Activated T-cell treated with anti-CD3 and anti-CD28 coated beads, Interleukin-2, amount 50 U/mL, for 1 hour (primary cell): ENCODE results near the gene CABP2.
"Not testable (repeated sequence)": the region's sequence is repeated elsewhere in the genome, so short reads cannot be mapped to it uniquely, and the experiment has no call there.

Experiments used
- DNase-seq: peaks from one replicate; pipeline ENCODE4 v3.0.0-alpha.2; 2020

Gene CABP2

DNA sequence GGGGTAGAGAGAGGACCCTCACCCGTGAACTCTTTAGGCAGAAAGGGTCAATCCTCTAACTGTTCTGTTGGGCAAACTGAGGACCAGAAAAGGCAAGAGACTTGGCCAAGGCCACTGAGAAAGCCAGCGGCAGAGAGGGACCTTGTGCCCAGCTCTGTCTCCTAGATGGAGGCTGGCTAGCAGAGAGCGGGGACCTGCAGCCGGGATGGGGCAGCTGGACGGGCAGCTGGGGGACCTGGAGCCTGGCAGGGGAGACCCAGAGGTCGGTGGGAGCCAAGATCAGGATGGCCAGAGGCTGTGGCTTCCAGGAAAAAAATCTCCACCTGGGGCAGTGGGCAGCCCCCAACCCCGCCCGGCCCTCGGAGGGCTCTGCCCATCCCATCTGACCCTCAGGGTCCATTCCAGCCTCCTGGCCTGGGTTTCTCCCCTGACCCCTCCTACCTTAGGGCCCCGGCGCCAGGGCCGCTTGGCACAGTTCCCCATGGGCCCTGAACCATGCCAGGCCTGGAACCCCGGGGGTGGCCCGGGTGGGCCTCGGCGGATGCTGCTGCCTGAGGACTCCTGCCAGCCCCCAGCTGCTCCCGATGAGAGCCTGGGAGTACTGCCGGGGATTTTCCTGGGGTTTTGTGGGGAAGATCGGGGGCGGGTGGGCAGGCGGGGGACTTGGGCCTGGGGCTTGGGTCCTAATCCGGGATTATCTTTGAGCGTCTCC lies at the start of gene CABP2:
Gene CABP2, minus strand, starts transcription at position 603 of the 712 bp plus-strand sequence. Its CDS starts 120 bp downstream, at position 483.
- DNase-seq: no peak

DNA sequence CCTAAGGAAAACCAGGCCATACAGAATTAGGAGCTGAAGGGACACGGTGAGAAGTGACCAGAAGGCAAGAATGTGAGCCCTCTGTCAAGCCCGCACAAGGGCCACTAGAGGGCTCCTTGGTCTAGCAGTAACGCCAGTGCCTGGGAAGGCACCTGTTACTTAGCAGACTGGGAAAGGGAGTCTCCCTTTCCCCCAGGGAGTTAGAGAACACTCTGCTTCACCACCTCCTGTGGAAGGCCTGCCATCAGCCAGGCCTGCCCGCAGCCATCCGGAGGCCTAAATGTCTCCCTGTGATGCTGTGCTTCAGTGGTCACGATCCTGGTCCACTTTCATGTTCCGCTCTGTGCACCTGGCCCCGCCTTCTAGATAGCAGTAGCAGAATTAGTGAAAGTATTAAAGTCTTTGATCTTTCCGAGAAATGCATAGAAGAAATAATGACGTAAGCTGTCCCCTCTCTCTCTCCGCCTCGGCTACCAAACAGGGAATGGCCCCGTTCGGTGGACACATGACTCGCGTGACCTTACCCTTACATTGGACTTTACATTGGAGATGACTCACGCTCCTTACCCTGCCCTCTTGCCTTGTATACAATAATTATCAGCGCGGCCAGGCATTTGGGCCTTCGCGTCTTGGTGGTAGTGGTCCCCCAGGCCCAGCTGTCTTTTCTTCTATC lies 49.6 kb upstream of the CABP2 start:
- DNase-seq: peak; percentile 33

DNA sequence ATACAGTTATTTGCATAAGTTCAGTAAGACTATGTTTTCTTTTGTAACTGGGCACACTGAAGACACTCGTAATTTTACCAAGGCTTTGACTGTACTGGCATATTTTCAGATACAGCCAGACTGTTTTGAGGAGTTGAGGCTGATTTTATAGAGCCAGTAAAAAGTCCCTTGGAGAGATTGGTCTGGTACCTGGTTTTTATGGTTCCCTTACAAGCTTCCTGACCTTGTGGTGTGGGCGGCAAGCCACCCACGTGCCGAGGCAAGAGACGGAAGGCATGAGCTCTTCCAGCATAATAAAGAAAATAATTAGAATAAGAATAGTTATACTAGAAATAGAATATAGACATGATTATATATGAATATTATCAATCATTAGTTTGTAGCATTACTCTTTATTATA lies 49.1 kb upstream of the CABP2 start:
- no peak for DNase-seq

DNA sequence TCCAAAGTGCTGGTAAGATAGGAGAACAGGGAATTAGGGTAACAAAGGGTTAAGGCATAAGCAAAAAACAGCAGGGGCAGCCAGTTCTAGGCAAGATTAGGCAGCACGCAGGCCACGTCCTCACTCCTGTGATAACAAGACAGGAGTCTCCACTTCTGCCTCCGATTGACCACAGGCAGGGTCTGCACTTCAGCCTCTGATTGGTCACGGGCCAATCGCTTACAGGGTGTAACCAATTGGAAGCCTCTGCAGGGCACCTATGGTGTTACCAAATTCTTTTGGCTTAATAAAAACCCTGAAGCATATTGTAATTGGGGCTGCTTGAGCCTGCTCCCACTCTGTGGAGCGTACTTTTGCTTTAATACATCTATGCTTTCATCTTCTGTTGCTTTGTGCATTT lies 48.2 kb upstream of the CABP2 start:
- no peak for DNase-seq

DNA sequence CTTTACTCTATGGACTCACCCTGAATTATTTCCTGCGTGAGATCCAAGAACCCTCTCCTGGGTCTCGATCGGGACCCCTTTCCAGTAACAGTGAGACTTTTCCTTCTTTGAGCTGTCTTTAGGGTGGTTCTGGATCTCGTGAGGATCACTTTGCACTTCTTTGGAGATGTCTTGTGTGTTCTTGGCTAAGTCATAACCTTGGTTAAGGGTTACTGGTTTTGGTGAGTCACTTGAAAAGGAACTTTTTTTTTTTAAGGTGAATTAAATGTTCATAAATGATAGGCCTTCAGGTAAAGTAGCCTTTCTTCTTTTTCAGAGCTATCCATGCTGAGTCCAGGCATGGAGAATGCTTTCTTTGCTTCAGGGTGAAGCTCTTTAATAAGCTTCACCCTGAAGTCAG lies 41.0 kb upstream of the CABP2 start:
- DNase-seq: no peak

DNA sequence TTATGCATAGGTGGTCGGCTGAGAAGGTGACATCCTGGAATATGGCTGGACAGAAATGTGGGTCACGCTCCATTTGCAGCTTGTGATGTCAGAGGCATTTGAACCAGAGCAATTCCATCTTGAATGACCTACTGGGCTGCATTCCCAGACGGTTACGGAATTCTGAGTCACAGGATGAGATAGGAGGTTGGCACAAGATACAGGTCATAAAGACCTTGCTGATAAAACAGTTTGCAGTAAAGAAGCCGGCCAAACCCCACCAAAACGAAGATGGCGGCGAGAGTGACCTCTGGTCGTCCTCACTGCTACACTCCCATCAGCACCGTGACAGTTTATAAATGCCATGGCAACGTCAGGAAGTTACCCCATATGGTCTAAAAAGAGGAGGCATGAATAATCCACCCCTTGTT lies 40.5 kb upstream of the CABP2 start:
- not testable (repeated sequence) for DNase-seq

DNA sequence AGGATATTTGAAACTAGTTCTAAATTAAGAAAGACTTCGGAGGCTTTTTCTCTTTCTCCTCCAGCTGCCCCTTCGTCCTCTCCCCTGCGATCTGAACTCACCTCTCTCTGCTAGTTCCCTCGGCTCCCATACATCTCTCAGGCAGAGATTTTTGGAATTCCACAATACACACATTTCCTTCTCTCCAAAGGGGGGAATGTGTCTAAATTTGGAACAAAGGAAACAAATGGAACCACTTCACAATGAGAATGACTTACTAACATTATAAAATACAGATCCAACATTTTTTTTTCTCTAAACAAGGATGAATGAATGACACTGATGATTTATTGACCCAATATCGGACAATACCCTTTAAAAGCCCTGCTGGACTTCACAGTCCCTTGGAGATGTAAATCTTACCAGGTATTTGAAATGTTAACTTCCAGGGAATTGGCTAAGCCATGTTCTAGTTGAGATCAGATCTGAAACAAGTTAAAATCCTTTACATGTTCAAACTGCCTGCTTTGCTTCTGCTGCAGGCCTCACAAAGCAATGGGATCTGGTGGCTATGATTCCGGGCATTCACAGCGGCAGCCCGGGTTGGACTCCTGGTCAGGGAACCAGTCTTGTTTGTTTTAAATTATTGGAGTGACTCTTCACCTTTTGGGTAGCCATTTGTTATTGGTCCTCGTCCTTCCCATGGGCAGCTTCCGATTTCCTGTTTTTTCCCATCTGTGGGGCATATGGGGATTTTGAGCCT lies 39.9 kb upstream of the CABP2 start:
- no peak for DNase-seq

GRCh38 chr11:67561971-67562619 lies 38.8 kb upstream of the CABP2 start:
- no peak for DNase-seq

DNA sequence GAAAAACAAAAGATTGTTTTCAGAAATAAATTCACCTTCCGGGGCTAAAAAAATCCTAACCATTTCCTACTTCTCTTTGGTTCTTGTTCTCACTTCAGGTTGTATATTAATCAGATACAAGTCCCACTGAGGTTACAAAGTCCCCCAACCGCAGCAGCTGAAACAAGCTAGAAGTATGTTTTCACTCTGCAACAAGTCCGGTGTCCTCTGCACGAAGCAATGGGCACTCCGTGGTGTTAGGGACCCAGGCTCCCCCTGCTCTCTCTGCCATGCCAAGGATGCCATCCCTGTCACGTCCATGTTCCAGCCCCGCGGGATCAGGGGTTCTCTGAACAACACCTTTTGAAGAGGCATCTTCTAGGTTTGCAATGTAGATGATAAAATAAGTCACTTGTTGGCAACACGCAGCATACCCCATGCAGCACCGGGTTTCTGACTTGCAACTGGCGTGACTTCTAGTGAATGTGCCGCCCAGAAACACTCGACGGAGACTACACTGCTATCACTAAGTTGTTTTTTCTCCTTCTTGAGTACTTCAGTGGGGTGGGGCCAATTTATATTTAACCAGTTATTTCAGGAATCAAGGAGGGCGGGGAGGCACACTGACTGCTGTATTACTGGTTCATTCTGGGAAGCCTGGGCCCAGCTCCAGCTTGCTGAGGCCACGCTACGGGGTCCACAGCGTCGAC lies 35.0 kb upstream of the CABP2 start:
- no peak for DNase-seq

DNA sequence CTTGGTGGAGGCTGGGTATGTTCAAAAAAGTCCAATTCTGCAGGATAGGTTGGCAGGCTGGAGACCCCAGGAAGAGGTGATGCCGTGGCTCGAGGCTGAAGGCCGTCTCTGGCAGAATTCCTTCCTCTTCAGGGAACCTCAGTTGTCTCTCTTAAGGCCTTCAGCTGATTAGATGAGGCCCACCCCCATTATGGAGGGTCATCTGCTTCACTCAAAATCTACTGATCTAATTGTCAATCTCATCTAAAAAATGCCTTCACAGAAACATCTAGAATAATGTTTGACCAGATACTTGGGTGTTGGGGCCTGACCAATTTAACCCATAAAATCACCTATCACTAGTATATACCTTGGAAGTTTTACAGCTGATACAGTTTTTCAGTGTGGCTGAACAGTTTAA lies 33.0 kb upstream of the CABP2 start:
- DNase-seq: no peak

DNA sequence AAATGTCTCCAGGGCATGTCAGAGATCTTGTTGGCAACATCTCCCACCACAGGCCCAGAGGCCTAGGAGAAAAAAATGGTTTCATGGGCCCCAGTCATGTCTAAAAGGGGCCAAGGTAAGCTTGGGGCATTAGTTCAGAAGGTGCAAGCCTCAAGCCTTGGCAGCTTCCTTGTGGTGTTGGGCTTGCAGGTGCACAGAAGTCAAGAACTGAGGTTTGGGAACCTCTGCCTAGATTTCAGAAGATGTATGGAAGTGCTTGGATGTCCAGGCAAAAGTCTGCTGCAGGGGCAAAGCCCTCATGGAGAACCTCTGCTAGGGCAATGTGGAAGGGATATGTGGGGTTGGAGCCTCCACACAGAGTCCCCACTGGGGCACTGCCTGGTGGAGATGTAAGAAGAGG lies 28.5 kb upstream of the CABP2 start:
- DNase-seq: not testable (repeated sequence)

DNA sequence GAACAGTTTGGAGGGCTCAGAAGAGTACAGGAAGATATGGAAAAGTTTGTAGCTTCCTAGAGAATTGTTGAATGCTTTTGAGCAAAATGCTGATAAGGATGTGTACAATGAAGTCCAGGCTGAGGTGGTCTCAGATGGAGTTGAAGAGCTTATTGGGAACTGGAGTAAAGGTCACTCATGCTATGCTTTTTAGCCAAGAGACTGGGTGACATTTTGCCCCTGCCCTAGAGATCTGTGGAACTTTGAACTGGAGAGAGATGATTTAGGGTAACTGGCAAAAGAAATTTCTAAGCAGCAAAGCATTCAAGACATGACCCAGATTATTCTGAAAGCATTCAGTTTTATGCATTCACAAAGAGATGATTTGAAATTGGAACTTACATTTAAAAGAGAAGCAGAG lies 27.9 kb upstream of the CABP2 start:
- DNase-seq: no peak

DNA sequence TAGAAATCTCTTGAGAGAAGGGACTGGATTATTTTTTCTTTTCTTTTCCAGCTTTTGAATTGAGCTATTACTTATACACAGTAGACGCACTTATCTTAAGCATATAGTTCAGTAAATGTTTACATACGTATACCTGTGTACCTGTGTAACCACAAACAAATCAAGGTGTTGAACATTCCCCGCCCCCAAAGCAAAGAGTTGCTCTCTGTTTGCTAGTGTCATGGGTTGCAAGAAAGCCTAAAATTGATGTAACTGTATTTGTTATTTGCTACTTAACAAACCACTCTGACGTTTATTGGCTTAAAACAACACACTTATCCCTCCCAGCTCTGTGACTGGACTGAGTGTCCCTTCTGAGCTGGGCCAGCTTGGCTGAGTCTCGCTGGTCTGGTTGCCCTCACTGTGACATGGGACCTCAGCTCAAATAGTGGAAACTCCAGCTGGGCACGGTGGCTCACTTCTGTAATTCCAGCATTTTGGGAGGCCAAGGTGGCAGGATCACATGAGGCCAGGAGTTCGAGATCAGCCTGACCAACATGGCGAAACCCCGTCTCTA lies 25.4 kb upstream of the CABP2 start:
- DNase-seq: no peak

DNA sequence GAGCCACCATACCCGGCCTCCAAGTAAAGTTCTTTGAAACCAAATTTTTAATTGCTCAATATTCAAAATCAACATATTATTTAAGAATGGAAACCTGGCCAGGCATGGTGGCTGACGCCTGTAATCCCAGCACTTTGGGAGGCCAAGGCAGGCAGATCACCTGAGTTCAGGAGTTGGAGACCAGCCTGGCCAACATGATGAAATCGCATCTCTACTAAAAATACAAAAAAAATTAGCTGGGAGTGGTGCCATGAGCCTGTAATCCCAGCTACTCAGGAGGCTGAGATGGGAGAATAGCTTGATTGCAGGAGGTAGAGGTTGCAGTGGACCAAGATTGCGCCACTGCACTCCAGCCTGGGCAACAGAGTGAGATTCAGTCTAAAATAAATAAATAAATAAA lies 24.9 kb upstream of the CABP2 start:
- DNase-seq: not testable (repeated sequence)

DNA sequence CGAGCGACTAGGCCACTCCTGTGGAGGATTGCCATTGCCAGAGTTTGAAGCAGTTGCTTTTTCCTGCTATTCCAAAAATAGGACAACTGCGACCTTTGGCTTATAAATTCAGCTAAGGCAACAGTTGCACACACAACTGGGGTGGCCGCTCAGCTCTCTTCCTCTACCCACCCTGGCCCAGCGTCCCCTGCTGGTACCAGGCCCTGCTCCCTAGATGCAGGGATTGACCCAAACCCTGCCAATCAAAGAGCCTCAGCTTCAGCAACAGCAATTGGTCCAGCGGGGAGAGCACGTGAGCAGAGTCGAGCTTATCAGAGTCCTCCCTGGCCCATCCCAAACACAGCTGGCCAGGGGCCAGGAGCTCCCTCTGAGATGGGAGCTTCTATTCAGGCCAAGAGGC lies 22.0 kb upstream of the CABP2 start:
- DNase-seq: no peak

GRCh38 chr11:67544616-67545242 lies 21.5 kb upstream of the CABP2 start:
- DNase-seq: no peak

- no peak for DNase-seq
Observed at GRCh38 chr11:67543585-67543984, 20.3 kb upstream of the CABP2 start.

DNA sequence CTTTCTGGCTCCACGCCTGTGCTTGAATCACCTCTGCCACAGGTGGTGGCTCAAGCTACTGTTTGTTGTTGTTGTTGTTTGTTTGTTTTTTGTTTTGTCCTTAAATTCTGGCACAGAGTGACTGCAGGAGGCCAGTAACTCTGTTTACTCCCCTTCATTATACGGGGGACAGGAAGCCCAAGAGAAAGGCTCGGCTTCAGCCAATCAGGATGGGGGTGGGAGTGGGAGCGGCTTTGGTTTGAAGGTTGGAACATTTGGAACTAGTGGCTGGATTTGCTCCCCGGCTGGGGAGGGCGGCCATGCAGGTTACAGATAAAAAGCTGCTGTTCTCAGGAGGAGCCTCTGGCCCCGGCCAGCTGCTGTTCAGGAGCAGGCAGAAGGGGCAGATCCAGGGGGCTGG lies 19.7 kb upstream of the CABP2 start:
- no peak for DNase-seq

- no peak for DNase-seq
Observed at GRCh38 chr11:67542169-67542568, 18.9 kb upstream of the CABP2 start.

DNA sequence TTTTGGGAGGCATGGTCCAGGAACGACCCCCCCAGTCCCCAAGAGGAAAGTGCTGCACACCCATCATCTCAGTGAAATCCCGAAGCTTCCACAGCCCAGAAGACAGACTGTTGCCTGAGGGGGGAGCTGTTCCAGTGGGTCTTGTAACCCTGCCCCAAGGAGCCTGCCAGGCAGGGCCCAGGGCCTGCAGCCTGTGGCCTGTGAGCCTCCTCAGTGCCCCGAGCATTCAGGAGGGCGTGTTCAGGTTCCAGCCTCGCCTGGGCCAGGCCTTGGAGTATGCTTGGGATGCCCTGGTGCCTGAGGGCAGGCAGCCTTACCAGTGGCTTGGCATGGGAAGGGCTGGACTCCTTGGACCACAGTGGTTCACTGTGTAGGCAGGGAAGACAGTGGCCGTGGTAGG lies 18.0 kb upstream of the CABP2 start:
- no peak for DNase-seq

GRCh38 chr11:67539550-67539949 lies 16.3 kb upstream of the CABP2 start:
- DNase-seq: no peak
